ENCODE data around the gene EMSY.

Gene EMSY

GRCh38 chr11:76597533-76598425 lies 153.0 kb downstream of the EMSY start:
- DNase-seq: no peak

- DNase-seq: peak; percentile 55
Observed at GRCh38 chr11:76598426-76598839, 153.6 kb downstream of the EMSY start.

DNA sequence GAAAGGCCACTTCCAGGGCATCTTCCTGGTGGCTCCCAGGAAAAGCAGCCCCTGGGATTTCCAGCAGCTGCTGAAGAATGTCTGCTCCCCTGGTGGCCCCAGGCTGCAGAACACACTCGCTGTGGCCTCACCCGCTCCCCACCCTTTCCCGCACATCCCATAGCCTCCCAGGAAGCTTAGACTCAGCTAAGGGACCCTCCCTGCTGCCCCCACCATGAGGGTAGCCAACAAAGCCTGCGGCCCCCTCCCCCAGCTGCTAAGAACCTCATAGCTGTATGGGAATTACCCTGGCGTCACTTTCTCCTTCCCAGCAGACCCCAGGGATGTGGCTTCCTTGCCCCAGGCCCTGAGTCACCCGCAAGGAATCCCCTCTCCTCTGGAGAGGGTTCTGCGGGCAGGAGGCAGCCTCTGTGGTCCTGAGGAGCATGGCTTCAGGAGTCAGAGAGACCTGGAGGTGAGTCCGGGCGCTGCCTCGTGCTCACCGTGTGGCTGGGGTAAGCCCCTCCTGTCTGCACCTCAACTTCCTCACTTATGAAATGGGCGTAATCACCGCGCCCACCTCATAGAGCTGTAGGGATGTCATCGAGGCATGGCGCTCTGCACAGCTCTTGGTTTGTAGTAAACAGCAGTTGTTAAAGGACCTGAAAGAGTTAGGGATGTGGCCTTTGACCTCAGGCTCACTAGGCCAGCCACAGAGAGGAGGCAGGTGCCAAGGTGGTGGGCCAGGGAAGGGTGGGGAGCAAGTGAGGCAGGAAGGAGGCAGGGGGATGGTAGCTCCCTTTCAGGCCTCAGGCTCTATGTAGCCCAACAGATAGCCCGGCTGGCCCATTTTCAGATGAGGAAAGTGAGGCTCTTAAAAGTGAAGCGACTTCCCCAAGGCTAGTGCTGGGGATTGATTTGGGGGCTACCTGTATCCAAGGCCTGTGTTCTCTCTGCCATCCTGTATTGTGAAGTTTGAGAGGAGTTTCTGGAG lies 154.5 kb downstream of the EMSY start:
- peak; percentile 88 for DNase-seq

GRCh38 chr11:76600124-76600655 lies 155.4 kb downstream of the EMSY start:
- DNase-seq: no peak

DNA sequence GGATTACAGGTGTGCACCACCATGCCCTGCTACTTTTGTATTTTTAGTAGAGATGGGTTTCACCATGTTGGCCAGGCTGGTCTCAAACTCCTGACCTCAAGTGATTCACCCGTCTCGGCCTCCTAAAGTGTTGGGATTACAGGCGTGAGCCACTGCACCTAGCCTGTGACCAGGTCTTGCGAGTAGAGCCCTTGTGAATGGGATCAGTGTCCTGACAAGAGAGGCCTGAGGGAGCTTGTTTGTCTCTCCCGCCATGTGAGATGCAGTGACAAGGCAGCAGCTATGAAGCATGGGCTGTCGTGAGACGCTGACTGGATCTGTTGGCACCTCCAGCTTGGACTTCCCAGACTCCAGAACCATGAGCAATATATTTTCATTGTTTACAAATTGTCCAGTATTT lies 156.5 kb downstream of the EMSY start:
- DNase-seq: no peak

DNA sequence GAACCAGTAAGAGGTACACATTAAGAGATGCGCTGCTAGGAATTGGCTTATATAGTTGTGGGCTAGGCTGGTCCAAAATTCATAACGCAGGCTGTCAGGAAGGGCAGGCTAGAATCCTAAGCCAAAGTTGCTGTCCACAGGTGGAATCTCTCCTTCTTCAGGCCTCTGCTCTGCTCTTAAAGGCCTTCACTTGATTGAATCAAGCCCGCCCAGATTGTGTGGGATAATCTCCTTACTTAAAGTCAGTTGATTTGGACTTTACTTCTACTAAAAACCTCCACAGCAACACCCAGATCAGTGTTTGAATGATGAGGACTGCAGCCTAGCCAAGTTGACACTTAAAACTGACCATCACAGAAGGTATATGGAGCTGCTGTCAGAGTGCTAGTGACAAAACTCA lies 156.9 kb downstream of the EMSY start:
- DNase-seq: no peak

- peak; percentile 56 for DNase-seq
Observed at GRCh38 chr11:76602431-76602861, 157.6 kb downstream of the EMSY start.
